ENCODE data around the gene SLC26A5.

GRCh38 chr7:103391976-103392375 is 54.0 kb downstream of the SLC26A5 start:
- TF ChIP-seq, protein P1, sequence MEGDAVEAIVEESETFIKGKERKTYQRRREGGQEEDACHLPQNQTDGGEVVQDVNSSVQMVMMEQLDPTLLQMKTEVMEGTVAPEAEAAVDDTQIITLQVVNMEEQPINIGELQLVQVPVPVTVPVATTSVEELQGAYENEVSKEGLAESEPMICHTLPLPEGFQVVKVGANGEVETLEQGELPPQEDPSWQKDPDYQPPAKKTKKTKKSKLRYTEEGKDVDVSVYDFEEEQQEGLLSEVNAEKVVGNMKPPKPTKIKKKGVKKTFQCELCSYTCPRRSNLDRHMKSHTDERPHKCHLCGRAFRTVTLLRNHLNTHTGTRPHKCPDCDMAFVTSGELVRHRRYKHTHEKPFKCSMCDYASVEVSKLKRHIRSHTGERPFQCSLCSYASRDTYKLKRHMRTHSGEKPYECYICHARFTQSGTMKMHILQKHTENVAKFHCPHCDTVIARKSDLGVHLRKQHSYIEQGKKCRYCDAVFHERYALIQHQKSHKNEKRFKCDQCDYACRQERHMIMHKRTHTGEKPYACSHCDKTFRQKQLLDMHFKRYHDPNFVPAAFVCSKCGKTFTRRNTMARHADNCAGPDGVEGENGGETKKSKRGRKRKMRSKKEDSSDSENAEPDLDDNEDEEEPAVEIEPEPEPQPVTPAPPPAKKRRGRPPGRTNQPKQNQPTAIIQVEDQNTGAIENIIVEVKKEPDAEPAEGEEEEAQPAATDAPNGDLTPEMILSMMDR (IDR thresholded peaks at IDR 0.05): no peak
- TF ChIP-seq EZH2 (IDR thresholded peaks at IDR 0.05; ENCODE audit: borderline replicate concordance, insufficient read depth, low read depth, low read length, poor library complexity, severe bottlenecking): no peak

All from B cell (primary cell).